GM23338 (cell line): ENCODE measurements around the gene ITGA3. TPM values are rescaled to one million over a fixed set of nuclear protein-coding genes. Genes with fewer than 3 reads are reported as not detected.
A peak's percentile ranks its signal among the peaks of the same experiment; 100 is the strongest.

Experiments used
- ATAC-seq: fragments of 200-7000 bp; cut with Tn5 transposase; 3 replicates; pipeline ENCODE4 v1.9.1; 2020
- DNase-seq: peaks from one replicate; pipeline ENCODE4 v3.0.0-alpha.2; 2015; ENCODE audit warnings: low spot score
- H2AFZ ChIP-seq: fragments of 200-600 bp; sonication (generic); 2 replicates; pipeline ENCODE4 v1.8.0; 2016; ENCODE audit warnings: antibody characterized with exemption, mild to moderate bottlenecking, moderate library complexity
- H3F3A ChIP-seq: fragments of 200-600 bp; sonication (generic); replicated peaks from 2 replicates; pipeline ENCODE4 v1.8.0; 2017; ENCODE audit warnings: antibody characterized with exemption, mixed run types, low read depth
- H3K27ac ChIP-seq: fragments of 200-600 bp; sonication (generic); 2 replicates; pipeline ENCODE4 v1.6.1; 2016; ENCODE audit warnings: low read depth
- H3K27me3 ChIP-seq: fragments of 200-600 bp; sonication (generic); 2 replicates; pipeline ENCODE4 v1.8.0; 2016; ENCODE audit warnings: mild to moderate bottlenecking, mixed run types, moderate library complexity; ENCODE audit not compliant: insufficient read depth
- H3K36me3 ChIP-seq: fragments of 200-600 bp; sonication (generic); 2 replicates; pipeline ENCODE4 v1.8.0; 2016; ENCODE audit warnings: mild to moderate bottlenecking; ENCODE audit not compliant: insufficient read depth
- H3K4me1 ChIP-seq: fragments of 200-600 bp; sonication (generic); 2 replicates; pipeline ENCODE4 v1.8.0; 2016; ENCODE audit warnings: mild to moderate bottlenecking, moderate library complexity; ENCODE audit not compliant: insufficient read depth
- H3K4me2 ChIP-seq: fragments of 200-600 bp; sonication (generic); 2 replicates; pipeline ENCODE4 v1.7.1; 2017; ENCODE audit warnings: mixed run types
- H3K4me3 ChIP-seq: fragments of 200-600 bp; sonication (generic); 2 replicates; pipeline ENCODE4 v1.6.1; 2016; ENCODE audit warnings: mixed run types
- H3K79me2 ChIP-seq: fragments of 200-600 bp; sonication (generic); replicated peaks from 2 replicates; pipeline ENCODE4 v1.8.0; 2017; ENCODE audit warnings: mild to moderate bottlenecking; ENCODE audit not compliant: insufficient read depth
- H3K9me2 ChIP-seq: fragments of 200-600 bp; sonication (generic); 2 replicates; pipeline ENCODE4 v1.8.0; 2017; ENCODE audit not compliant: insufficient read depth
- H4K20me1 ChIP-seq: fragments of 200-600 bp; sonication (generic); replicated peaks from 2 replicates; pipeline ENCODE4 v1.8.0; 2017; ENCODE audit warnings: mild to moderate bottlenecking; ENCODE audit not compliant: insufficient read depth
- H3K27ac Mint-ChIP-seq: 2 replicates; pipeline ENCODE4 v1.8.0; 2020; ENCODE audit warnings: inconsistent platforms, mild to moderate bottlenecking, moderate library complexity, mixed read lengths
- H3K27me3 Mint-ChIP-seq: 3 replicates; pipeline ENCODE4 v1.8.0; 2022; ENCODE audit warnings: low read depth, mild to moderate bottlenecking, moderate library complexity, mixed read lengths, inconsistent platforms; ENCODE audit not compliant: insufficient read depth, poor library complexity
- H3K36me3 Mint-ChIP-seq: 3 replicates; pipeline ENCODE4 v1.8.0; 2021; ENCODE audit warnings: low read depth, mild to moderate bottlenecking, inconsistent platforms, moderate library complexity, mixed read lengths
- H3K4me1 Mint-ChIP-seq: 3 replicates; pipeline ENCODE4 v1.8.0; 2020; ENCODE audit warnings: mild to moderate bottlenecking, inconsistent platforms, mixed read lengths
- H3K4me3 Mint-ChIP-seq: 3 replicates; pipeline ENCODE4 v1.8.0; 2021; ENCODE audit warnings: moderate library complexity, mild to moderate bottlenecking, inconsistent platforms, mixed read lengths
- H3K9me3 Mint-ChIP-seq: 3 replicates; pipeline ENCODE4 v1.8.0; 2020; ENCODE audit warnings: moderate library complexity, mild to moderate bottlenecking, inconsistent platforms, mixed read lengths
- CTCF ChIP-seq, 2 experiments: fragments of 200-600 bp in 1 of 2; sonication (generic) in 1 of 2; conservative IDR thresholded peaks; 2 replicates each; pipeline versions ENCODE4 v1.5.1 to v1.6.1; 2016 to 2017; ENCODE audit warnings: antibody characterized with exemption in 2 of 2, low read depth in 2 of 2, mild to moderate bottlenecking in 2 of 2, moderate library complexity in 1 of 2
- NANOG ChIP-seq: IDR thresholded peaks from 2 replicates; pipeline ENCODE4 v1.6.1; 2016; ENCODE audit warnings: antibody characterized with exemption, borderline replicate concordance
- POLR2AphosphoS5 ChIP-seq: IDR thresholded peaks from 2 replicates; pipeline ENCODE4 v1.6.1; 2016; ENCODE audit warnings: antibody characterized with exemption, low read depth
- ZNF114 ChIP-seq: fragments of 250-450 bp; sonication (Bioruptor Pico); IDR thresholded peaks from 2 replicates; pipeline ENCODE4 v1.5.0; 2020; ENCODE audit warnings: mild to moderate bottlenecking, moderate library complexity
- ZNF331 ChIP-seq: fragments of 250-450 bp; sonication (Bioruptor Pico); IDR thresholded peaks from 2 replicates; pipeline ENCODE4 v1.5.0; 2020; ENCODE audit warnings: low read depth, mild to moderate bottlenecking, moderate library complexity
- polyA plus RNA-seq: library from polyadenylated mRNA; unstranded; fragments of >200 nt; fragmentation: Nextera tagmentation; extraction: Ambion mirVana; gene quantifications from 2 replicates; pipeline ENCODE4 v1.2.1, GENCODE V29; 2016
- total RNA-seq: library from RNA; depleted of rRNA; stranded (reverse); fragments of >200 nt; shearing (Covaris generic); gene quantifications from 2 replicates; pipeline ENCODE4 v1.2.3, GENCODE V29; 2014

ITGA3 gene
- total and polyA plus RNA-seq, 2 experiments from 2014 or later = 9.6 to 28.3 TPM

- H3K4me2 ChIP-seq = peak overlapping the region; percentile 68
- H3K4me3 ChIP-seq = peak overlapping the region; percentile 31; the same call in 1 of the 2 replicates
- ATAC-seq = peak; percentile 77
- H3K36me3 Mint-ChIP-seq = no peaks in the 10 kb centered on the region
- no peak overlapping the region for H3K4me3 Mint-ChIP-seq
- H3K27ac ChIP-seq = no peak overlapping the region
- H3K9me3 Mint-ChIP-seq = no peaks in the 10 kb centered on the region; the same call in 2 of the 3 replicates
- no peaks in the 10 kb centered on the region for H4K20me1 ChIP-seq
- H3F3A ChIP-seq = peaks cover 17% of the 10 kb centered on the region
- H3K9me2 ChIP-seq = peaks cover 3% of the 10 kb centered on the region; the same call in 1 of the 2 replicates
- no peak overlapping the region for H3K27ac Mint-ChIP-seq
- no peaks in the 10 kb centered on the region for H3K79me2 ChIP-seq
- DNase-seq = peak; percentile 82
- H3K27me3 ChIP-seq = no peaks in the 10 kb centered on the region
- peaks cover 13% of the 10 kb centered on the region for H3K27me3 Mint-ChIP-seq
- no peak for TF ChIP-seq ZNF114
- peak; percentile 85 to 96 for TF ChIP-seq CTCF (conservative IDR thresholded peaks at IDR 0.05; ENCODE audit: low read depth in 2 of 2)
- H3K4me1 ChIP-seq = peaks cover 18% of the 10 kb centered on the region
- H3K4me1 Mint-ChIP-seq = peaks cover 24% of the 10 kb centered on the region
- H3K36me3 ChIP-seq = no peaks in the 10 kb centered on the region
- H2AFZ ChIP-seq = peak overlapping the region; percentile 75
These were observed 29.1 kb upstream of the ITGA3 start for GRCh38 chr17:50026837-50027171.

- Histone ChIP-seq H2AFZ (peak overlapping the region; percentile 75), H3K4me2 (peak overlapping the region; percentile 68), H4K20me1 (no peaks in the 10 kb centered on the region), H3F3A (peaks cover 17% of the 10 kb centered on the region), H3K27ac (no peak overlapping the region), H3K36me3 (no peaks in the 10 kb centered on the region), H3K27me3 (no peaks in the 10 kb centered on the region), H3K9me2 (peaks cover 3% of the 10 kb centered on the region; the same call in 1 of the 2 replicates), H3K79me2 (no peaks in the 10 kb centered on the region), H3K4me3 (peak overlapping the region; percentile 31; the same call in 1 of the 2 replicates), H3K4me1 (peaks cover 18% of the 10 kb centered on the region)
- DNase-seq (peak; percentile 46), ATAC-seq (peak; percentile 71)
- H3K9me3 Mint-ChIP-seq = no peaks in the 10 kb centered on the region; the same call in 2 of the 3 replicates
- peaks cover 13% of the 10 kb centered on the region for H3K27me3 Mint-ChIP-seq
- H3K4me3 Mint-ChIP-seq = peak overlapping the region; percentile 30; the same call in 2 of the 3 replicates
- H3K36me3 Mint-ChIP-seq = no peaks in the 10 kb centered on the region
- TF ChIP-seq POLR2AphosphoS5 = no peak
- peak; percentile 47 to 49 for TF ChIP-seq CTCF (conservative IDR thresholded peaks at IDR 0.05; ENCODE audit: low read depth in 2 of 2)
- no peak for TF ChIP-seq ZNF331 (CRISPR knock-in tag)
- TF ChIP-seq NANOG = no peak
- H3K27ac Mint-ChIP-seq = no peak overlapping the region
- H3K4me1 Mint-ChIP-seq = peaks cover 24% of the 10 kb centered on the region
These were observed 28.6 kb upstream of the ITGA3 start for GRCh38 chr17:50027172-50027880.
